A549 treated with dexamethasone at 1 μM for 4 hours (cell line): ENCODE measurements around the gene APOLD1. TPM values are rescaled to one million over a fixed set of nuclear protein-coding genes. Genes with fewer than 3 reads are reported as not detected.

ENCODE experiments used
- total RNA-seq: library from RNA; stranded (reverse); fragments of 200-300 nt; extraction: Qiagen RNA extraction; gene quantifications from 5 replicates; pipeline ENCODE4 v1.2.3, GENCODE V29; 2022

The APOLD1 gene, protein sequence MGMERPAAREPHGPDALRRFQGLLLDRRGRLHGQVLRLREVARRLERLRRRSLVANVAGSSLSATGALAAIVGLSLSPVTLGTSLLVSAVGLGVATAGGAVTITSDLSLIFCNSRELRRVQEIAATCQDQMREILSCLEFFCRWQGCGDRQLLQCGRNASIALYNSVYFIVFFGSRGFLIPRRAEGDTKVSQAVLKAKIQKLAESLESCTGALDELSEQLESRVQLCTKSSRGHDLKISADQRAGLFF
- total RNA-seq: 0.22 to 0.45 TPM (median 0.39 TPM) in 5 replicates

DNA sequence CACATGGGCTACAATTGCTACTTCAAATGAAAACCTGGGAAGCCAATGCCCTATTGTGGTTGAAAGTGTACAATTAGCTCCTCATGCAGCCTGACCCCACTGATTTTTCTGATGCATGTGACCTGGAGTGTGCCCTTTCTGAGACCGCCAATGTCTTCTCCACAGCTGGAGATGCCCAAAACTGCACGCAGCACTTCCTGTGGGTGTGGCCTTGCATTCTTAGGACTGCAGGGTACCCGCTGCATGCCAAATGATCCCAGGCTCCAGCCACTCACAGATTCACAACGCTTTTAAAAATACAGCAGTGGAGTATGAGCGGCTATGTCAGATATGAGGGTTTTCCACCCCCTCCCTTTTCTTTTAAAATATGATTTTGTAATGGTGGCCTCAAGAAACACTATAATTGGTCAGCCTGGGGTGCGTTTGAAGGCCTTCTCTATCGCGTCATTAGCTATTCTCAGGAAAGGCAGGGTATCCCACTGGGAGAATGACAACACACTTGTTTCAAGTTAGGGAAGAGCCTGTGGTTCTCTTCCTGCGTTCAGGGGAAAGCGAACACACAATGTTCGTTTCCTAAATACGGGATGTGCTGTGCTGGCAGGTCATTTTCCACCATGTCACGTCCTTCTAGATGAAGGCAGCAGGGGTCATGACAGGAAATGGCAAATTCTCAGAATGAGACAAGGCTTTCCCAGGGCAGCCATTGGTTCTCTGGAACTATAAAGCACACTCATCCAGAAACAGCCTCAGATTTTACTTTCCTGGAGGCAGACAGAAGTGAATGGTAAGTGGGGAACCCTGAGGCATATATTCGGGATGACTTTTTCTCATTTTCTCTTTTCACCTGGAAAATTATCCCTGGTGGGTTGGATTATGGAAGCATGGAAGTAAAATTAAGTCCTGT, at the start of gene APOLD1:
TSS of gene APOLD1 (plus strand) at position 749 of the 904 bp plus-strand sequence. CDS start at position 782, 33 bp downstream.

DNA sequence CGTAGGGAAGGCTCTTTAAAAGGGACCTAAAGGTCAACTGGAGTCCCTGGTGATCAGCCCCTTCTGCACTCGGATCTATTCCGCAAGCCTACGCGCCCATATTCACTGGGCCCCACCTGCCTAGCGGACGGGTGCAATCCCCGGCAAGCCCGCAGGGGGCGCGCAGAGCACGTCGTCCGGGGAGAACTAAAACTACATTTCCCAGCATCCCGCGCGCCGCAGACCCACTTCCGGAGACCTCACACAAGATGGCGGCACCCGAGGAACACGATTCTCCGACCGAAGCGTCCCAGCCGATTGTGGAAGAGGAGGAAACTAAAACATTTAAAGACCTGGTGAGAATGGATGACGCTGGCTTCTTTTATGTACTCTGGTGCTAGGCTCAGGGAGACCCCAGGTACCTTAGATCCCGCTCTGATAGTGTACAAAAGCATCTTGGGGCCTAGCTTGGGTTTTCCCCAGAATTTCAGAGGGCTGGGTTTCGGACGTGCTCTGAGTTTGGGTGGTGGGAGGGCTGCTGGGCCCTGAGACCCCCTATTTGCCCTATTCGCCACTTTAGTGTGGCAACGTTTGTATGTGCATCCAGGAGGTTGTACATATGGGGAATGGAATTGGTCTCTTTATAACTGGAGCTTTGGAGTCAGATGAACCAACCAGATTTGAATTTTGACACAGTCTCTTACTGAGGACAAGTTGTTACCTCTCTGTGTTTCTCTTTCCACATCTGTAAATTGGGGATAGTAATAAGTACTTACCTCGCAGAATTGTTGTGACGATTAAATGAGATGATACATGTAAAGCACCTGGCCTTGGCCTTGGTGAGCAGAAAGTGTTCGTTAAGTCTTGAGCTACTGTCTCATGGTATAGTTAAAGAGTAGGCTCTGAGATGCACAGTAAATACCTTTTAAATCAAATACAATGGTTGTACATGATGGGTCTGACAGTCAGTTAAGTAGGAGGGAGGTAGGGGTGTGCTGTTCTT, 28.0 kb downstream of the APOLD1 start, which contains the start of gene DDX47:
TSS of gene DDX47 (plus strand) at position 227 of the 982 bp plus-strand sequence. CDS start at position 249, 22 bp downstream.

Other genes starting within 250 kb of the APOLD1 start
- gene DUSP16, start 222.8 kb upstream of the APOLD1 start, total RNA-seq: 6.6 to 11.7 TPM (median 9.3 TPM) in 5 replicates
- gene CREBL2, start 173.8 kb upstream of the APOLD1 start, total RNA-seq: 17.7 to 20.3 TPM (median 18.9 TPM) in 5 replicates
- gene GPR19, start 89.5 kb upstream of the APOLD1 start, total RNA-seq: 0.57 to 1.2 TPM (median 0.86 TPM) in 5 replicates
- gene CDKN1B, start 68.3 kb upstream of the APOLD1 start, total RNA-seq: 13.6 to 16.2 TPM (median 14.2 TPM) in 5 replicates
- 69.4 to 90.5 TPM (median 69.9 TPM) in 5 replicates for gene DDX47, start 27.7 kb downstream of the APOLD1 start, total RNA-seq
- 174 to 283 TPM (median 256 TPM) in 5 replicates for gene GPRC5A, start 105.9 kb downstream of the APOLD1 start, total RNA-seq
- not detected in 5 replicates for gene GPRC5D, start 166.5 kb downstream of the APOLD1 start, total RNA-seq
- gene HEBP1, start 214.6 kb downstream of the APOLD1 start, total RNA-seq: 50.6 to 59.0 TPM (median 50.8 TPM) in 5 replicates